GM19438 (cell line): ENCODE measurements around the gene B3GALT2.

Experiments
- ATAC-seq: cut with Tn5 transposase; IDR thresholded peaks from one replicate; pipeline ENCODE4 v1.9.1; 2021; ENCODE audit warnings: low read depth; ENCODE audit not compliant: unreplicated experiment

Gene B3GALT2

GRCh38 chr1:193183019-193183627 lies 3.3 kb downstream of the B3GALT2 start:
- ATAC-seq: no peak

- ATAC-seq: no peak
Measured at GRCh38 chr1:193181985-193182384, 4.4 kb downstream of the B3GALT2 start.

GRCh38 chr1:193181536-193181935 lies 4.9 kb downstream of the B3GALT2 start:
- ATAC-seq: no peak

- no peak for ATAC-seq
Measured at GRCh38 chr1:193179094-193179493, 7.3 kb downstream of the B3GALT2 start.

GRCh38 chr1:193176788-193177187 lies 9.6 kb downstream of the B3GALT2 start:
- no peak for ATAC-seq

- no peak for ATAC-seq
Measured at GRCh38 chr1:193176113-193176512, 10.3 kb downstream of the B3GALT2 start.

- ATAC-seq: no peak
Measured at GRCh38 chr1:193157360-193157759, 29.1 kb downstream of the B3GALT2 start.

- no peak for ATAC-seq
Measured at GRCh38 chr1:193156822-193157142, 29.6 kb downstream of the B3GALT2 start.

GRCh38 chr1:193156117-193156821 lies 30.1 kb downstream of the B3GALT2 start:
- ATAC-seq: no peak

GRCh38 chr1:193144999-193145398 lies 41.4 kb downstream of the B3GALT2 start:
- no peak for ATAC-seq

GRCh38 chr1:193144361-193144938 lies 42.0 kb downstream of the B3GALT2 start:
- ATAC-seq: no peak

- no peak for ATAC-seq
Measured at GRCh38 chr1:193143285-193143684, 43.1 kb downstream of the B3GALT2 start.

GRCh38 chr1:193142409-193142808 lies 44.0 kb downstream of the B3GALT2 start:
- no peak for ATAC-seq

- ATAC-seq: no peak
Measured at GRCh38 chr1:193141804-193142203, 44.6 kb downstream of the B3GALT2 start.

GRCh38 chr1:193140254-193140653 lies 46.2 kb downstream of the B3GALT2 start:
- ATAC-seq: no peak

- no peak for ATAC-seq
Measured at GRCh38 chr1:193131266-193131860, 55.0 kb downstream of the B3GALT2 start.
